HG03045 (cell line): ENCODE data around the gene CREB5.
"Not testable (repeated sequence)": the region's sequence is repeated elsewhere in the genome, so short reads cannot be mapped to it uniquely, and the experiment has no call there.

Source experiments
- ATAC-seq: cut with Tn5 transposase; IDR thresholded peaks from one replicate; pipeline ENCODE4 v1.9.1; 2021; ENCODE audit warnings: mild to moderate bottlenecking, moderate library complexity; ENCODE audit not compliant: unreplicated experiment

The CREB5 gene

GRCh38 chr7:28411876-28412662, at the start of gene CREB5:
TSS of gene CREB5 (plus strand) at chr7:28412518. CDS start at chr7:28412915, 397 bp downstream.
- no peak for ATAC-seq

DNA sequence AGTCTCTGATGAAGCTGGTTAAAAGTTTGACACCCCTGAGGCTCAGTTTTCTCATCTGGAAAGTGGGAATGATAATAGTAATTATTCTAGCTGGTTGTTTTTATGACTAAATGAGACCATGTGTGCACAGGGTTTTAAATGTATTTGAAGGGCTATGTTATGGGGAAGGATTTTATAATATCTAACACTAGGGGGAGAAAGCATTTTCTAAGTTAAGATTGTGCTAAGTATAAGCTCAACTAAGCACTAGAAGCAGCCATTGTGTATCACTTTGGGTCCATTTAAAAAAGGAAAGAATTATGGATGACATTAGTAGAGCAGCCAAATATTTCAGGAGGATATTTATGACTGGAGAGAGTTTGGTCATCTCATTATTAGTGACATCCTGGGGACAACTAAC, 49.5 kb upstream of the CREB5 start:
- no peak for ATAC-seq

GRCh38 chr7:28364082-28364481, 48.2 kb upstream of the CREB5 start:
- ATAC-seq, result no peak

DNA sequence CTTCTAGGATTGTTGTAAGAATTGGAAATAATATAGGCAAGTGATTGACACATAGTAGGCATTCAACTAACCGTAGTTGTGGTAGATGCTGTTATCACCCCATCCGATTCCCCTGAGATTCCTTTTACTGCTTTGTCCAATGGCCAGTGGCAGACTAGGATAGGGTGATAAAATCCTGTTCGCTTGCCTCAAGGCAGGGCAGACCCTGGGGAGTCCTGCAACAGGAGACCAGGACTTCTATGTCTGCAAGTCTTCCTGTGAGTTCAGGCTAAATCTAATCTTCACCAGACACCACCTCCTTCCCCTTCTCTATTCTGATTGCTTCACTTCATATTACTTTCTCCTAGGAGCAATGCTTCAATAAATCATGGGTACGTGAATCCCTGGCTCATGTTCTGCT, 42.8 kb upstream of the CREB5 start:
- no peak for ATAC-seq

DNA sequence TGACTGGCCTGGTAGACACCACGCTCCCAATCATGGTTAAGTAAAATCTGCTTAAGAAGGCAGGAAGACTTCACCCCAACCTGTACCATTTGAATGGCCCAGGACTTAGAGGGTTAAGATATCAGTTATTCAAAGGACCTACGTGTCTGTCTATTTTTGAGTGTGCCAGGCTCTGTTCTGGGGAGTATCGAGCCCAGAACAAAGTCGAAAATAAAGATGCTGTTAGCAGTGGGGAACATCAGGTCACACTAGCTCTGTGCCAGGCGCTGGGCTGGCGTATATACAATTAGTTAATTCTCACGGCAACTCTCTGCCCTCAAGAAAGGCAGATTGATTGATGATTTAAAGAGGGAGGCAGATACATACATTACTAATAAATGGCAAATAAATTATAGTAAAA, 40.5 kb upstream of the CREB5 start:
- ATAC-seq, result no peak

DNA sequence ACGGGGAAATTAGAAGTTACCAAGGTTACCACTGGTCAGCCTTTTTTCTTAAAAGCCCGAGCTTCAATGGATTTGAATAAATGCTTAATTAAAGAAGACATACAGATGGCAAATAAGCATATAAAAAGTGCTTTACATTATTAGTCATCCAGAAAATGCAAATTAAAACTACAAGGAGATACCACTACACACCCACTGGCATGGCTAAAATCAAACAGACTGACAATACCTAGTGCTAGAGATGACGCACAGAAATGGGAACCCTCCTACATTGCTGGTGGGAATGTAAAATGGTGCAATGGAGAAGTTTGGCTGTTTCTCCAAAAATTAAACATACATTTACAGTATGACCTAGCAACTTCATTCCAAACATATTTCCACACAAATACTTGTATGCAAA, 38.3 kb upstream of the CREB5 start:
- no peak for ATAC-seq

DNA sequence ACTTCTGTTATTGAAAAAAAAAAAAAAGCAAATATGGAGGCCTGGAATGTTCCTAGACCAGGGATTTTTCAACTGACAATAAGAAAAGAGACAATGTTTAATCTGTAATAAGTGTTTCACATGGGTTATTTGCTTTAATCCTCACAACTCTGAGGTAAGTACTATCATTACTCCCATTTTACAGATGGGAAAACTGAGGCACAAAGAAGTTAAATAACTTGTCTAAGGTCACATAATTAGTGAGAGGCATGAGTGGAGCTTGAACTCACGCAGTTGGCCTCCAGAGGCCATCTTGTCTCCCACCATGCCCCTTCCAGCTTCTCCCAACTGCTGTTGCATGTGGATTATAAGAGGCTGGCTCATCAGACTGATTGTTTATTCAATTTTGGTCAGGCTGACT, 36.6 kb upstream of the CREB5 start:
- no peak for ATAC-seq

- ATAC-seq, result no peak
These were observed 35.7 kb upstream of the CREB5 start for GRCh38 chr7:28376634-28377033.

DNA sequence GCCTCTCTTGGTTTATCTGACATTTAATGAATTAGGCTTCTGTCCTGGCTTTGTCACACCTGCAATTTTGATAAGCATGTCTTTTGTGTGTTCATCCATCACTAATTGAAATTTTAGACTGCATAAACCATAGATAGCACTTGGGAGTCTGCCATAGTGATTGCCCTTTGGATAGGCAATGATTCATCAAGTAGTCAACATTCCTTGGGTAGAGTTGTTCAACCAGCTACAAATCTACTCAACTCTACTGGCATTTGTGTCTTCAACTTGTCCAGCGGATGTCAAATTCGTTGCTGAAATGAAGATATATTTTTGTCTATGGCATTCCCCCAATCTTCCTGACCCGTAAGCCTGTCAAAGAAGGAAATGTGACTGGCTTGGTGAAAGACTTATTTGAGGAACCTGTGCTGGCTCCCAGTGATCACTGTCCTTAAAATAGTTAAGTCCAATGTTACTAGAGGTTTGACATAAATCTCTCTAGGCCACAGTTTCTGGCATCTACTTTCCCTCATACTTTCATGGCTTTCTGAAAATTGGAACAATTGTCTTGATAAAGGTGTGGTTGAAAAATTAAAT, 33.7 kb upstream of the CREB5 start:
- no peak for ATAC-seq

- ATAC-seq, result no peak
These were observed 30.9 kb upstream of the CREB5 start for GRCh38 chr7:28381466-28381865.

GRCh38 chr7:28382144-28382543, 30.2 kb upstream of the CREB5 start:
- no peak for ATAC-seq

DNA sequence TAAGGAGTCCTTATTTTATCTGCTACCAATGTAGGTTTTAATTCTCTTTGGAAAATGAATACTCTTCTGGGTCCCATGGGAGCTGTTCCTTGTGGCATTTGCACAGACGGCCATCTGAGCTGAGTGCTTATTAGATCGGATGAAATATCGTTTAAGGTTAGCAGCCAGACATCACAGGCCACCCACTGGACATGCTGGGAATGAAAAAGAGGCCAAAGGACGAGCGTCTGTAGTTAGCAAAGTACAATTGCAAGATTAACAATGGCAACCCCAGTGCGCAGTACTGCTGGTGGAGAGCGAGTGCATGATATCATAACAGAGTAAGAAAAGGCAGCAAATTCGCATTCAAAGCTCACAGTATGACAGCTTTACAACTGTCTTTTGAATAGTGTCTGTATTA, 28.3 kb upstream of the CREB5 start:
- no peak for ATAC-seq

DNA sequence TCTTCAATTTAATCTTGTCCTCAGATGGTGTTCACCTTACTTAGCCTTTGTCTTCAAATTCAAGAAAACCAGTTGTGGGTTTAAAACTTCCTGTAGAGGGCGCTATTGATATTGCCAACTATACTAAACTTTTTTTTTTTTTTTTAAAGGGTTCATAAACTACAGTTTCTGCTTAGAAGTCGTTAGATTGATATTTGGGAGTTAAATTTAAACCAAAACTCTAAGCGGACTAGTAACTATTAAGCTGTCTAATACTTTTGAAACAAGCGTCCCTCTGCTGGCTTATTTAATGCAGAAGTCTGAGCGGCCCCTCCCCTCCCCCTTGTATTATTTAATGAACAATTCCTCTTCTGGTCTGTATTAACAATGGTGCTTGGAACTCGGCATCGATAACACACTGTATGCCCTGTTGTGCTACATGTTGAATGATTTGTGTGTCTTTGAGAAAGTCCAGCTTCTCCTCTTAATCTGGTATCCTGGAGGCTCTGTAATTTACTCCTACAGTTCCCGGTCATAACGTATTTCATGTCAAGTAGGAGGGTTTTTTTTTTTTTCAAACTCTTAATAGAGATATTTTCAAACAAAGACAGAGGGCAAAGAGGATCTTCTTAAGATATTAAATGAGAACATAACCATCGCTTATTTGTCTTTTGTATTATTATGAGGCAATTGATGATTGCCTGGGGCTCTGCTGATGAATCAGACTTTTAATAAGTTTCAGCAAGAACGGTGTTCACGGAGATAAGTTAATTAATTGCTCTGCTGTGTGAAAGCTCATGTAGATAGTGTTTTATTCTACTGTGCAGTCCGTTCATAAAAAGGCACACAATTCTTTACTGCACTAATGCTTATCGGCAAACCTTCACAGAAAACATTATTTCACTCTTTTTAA, 22.6 kb upstream of the CREB5 start:
- ATAC-seq, result no peak

- ATAC-seq, result no peak
These were observed 21.9 kb upstream of the CREB5 start for GRCh38 chr7:28390426-28390825.

DNA sequence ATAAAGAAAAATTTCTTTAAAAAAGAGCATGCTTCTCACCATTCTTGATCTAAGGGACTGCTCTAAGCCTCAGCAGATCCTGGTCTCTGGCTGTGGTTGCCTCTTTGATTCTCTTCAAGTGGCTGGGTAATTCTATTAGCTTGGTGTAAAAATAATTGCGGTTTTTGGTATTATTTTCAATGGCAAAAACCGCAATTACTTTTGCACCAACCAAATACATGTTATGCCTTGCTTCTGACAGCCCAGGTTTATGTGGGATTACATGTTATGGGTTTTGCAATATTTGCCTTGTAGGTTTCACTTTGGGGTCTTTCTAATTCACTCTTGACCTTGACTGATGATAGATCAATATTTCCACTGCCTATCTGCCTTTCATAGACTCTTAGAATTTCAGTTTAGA, 20.0 kb upstream of the CREB5 start:
- no peak for ATAC-seq

DNA sequence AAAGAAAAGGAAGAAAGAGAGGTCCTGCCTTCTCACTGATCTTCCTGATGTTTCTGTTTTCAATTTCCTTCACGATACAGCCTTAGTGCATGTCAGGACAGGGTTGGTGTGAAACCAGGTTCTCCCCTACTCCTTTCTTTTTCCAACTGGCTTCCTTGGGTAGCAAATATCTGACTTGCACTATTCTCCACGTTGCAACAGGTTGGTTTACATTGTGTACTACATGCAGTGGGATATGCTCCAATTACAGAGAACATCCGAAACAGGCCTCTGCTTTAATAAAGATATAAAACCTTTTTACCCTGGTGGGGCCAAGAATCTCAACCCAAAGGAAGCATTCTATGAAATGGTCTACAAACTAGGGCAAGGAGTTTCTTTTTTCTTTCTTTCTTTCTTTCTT, 16.9 kb upstream of the CREB5 start:
- ATAC-seq, result no peak

GRCh38 chr7:28395831-28396230, 16.5 kb upstream of the CREB5 start:
- ATAC-seq, result no peak

- no peak for ATAC-seq
These were observed 15.2 kb upstream of the CREB5 start for GRCh38 chr7:28397141-28397540.

DNA sequence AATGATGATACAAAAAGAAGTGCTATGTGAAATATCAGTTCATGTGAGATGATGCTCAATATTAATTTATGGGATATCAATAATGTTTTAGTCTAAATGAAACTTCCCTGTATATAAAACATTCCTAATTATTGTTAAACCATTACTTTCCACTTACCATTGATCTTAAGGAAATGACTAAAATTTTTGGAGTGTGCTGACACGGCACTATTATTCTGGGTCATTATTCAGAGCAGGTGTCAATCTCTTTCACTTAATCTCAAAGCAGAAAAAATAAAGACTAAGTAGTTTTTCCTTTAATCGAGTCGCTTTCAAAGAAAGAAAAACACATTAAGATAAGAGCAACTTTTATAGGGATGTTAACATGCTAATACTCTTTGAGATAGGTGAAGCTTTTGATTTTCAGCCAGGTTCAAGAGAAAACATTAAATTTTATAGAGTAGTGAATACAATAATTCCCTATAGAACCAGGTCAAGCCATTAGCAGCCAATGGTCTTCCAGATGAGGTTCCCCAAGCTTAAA, 11.4 kb upstream of the CREB5 start:
- no peak for ATAC-seq

DNA sequence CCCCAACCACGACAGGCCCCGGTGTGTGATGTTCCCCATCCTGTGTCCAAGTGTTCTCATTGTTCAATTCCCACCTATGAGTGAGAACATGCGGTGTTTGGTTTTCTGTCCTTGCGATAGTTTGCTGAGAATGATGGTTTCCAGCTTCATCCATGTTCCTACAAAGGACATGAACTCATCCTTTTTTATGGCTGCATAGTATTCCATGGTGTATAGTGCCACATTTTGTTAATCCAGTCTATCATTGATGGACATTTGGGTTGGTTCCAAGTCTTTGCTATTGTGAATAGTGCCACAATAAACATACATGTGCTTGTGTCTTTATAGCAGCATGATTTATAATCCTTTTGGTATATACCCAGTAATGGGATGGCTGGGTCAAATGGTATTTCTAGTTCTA, 10.8 kb upstream of the CREB5 start:
- not testable (repeated sequence) for ATAC-seq

- no peak for ATAC-seq
These were observed 6.7 kb upstream of the CREB5 start for GRCh38 chr7:28405662-28406061.

DNA sequence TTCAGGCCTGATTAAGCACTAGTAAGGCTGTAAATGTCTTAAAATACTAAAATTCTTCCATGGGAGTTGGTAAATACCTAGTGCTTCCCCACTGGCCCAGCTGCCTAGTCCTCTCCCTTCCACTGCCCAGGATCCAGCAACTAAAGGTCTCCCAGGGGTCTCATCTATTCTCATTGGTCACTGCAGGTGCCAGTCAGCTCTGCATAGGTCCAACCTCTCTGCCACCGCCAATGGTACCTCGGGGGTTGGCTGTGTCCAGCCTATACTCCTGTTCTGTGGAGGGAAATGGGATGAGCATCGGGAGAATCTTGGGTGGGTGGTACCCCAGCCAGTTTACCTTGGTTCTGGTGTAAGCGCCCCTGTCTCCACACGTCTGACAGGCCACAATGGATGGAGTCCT, 6.1 kb upstream of the CREB5 start:
- ATAC-seq, result no peak
